ENCODE results near the gene CHD5.

CHD5 gene

DNA sequence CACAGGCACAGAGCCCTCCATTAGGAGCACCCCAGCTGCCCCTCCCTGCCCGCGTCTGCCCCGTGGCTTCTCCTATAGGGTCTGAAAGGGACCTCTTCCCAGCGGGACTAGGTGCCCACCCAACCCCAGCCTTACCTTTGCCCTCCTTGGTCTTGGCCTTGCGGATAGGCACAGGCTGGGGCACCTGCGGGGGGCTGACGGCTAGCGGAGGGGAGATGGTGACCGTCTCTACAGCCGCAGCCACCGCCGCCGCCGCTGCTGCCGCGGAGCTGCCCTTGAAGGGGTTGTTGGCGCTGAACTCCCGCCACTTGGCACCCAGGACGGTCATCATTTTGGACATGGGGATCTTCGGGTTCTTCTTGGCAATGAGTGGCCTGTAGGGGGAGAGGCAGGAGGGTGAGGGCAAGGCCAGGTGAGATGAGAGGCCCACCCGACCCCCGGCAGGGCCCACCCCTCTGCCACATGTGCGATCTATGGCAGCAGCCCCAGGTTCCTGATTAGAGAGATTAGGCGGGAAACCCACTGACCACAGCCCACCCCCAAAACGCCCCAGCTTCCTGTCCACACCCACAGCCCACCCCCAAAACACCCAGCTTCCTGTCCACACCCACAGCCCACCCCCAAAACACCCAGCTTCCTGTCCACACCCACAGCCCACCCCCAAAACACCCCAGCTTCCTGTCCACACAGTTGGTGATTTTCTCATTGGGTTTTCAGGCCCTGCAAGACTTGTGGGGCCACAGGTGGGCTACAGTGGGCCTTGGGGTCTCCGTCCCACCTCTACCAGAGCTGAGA is 25.4 kb downstream of the CHD5 start:
- DNase-seq (ENCODE audit: low read depth in 2 of 2): no peak

GRCh38 chr1:6152882-6153281 is 27.2 kb downstream of the CHD5 start:
- DNase-seq (ENCODE audit: low read depth in 2 of 2): no peak

DNA sequence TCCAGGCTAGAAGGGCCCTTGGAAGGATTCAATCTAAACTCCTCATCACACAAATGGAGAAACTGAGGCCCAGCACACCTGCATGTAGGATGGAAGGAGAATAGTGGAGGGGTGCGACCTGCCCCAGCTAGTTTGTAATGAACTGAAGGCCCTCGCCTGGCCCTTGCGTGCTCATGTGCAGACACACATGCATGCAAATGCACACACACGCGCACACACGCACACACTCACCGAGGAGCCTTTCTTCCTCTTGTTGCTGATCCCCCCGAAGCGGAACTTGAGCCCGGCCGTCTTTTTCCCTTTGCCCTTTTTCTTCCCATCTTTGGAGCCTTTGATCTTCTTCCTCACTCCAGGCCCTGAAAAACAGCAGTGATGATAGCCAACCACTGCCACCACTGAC is 27.9 kb downstream of the CHD5 start:
- no peak for DNase-seq (ENCODE audit: low read depth in 2 of 2)

DNA sequence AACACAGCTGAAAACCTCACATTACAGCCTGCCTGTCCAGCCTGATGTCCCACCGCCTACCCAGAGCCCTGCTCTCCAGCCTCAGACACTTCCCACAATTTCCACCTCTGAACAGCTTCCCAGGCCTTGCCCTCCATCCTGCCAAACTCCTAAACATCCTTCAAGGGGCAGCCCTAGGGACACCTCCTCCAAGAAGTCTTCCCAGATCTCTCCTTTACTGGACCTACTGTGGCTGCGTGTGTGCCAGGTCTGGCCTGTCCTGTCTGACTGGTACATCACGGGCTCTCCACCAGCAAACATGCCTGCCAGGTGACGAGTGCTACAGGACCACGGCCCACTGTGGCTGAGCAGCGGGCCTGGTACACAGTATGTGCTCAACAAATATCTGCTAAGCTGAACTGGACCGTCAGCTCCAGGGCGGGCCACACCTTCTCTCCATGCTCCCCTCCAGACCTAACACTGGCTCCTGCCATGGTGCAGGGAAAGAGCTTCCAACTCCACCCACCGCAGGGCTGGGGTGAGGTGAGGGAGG is 28.8 kb downstream of the CHD5 start:
- no peak for DNase-seq (ENCODE audit: low read depth in 2 of 2)

DNA sequence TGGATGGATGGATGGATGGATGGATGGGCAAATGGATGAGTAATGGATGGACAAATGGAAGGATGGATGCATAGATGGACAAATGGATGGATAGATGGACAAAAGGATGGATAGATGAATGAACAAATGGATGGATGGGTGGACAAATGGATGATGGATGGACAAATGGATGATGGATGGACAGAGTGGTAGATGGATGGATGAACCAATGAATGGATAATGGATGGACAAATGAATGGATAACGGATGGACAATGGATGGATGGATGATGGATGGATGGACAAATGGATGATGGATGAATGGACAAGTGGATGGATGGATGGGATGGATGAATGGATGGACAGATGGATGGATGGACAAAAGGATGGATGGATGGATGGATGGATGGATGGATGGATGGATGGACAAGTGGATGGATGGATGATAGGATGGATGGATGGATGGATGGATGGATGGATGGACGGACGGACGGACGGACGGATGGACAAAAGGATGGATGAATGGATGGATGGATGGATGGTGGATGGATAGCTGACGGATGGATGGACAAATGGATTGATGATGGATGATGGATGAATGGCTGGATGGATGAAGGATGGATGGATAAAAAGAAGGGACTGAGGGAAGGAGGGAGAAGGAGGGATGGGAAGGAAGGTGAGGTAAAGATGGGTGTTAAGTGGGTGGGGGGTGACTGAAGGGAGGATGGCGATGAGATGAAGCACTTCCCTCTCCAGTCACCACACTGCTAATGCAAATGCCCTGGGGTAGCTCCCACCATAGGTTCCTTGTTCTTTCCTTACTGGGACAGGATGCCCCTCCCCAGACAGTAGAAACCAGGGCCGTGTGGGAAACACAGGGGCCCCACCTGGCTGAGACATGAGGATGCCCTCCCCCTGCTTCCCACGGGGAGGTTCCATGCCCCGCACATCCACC is 29.8 kb downstream of the CHD5 start:
- no peak for DNase-seq (ENCODE audit: low read depth in 2 of 2)

DNA sequence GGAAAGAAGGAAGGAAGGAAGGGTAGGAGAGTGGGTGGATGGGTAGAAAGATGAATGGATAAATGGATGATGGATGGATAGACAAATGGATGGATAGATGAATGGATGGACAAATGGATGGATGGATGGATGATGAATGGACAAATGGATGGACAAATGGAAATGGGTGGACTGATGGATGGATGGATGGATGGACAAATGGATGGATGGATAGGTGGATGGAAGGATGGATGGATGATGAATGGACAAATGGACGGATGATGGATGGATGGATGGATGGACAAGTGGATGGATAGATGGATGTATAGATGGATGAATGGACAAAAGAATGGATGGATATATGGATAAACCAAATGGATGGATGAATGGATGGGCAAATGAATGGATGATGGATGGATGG is 30.5 kb downstream of the CHD5 start:
- no peak for DNase-seq (ENCODE audit: low read depth in 2 of 2)

DNA sequence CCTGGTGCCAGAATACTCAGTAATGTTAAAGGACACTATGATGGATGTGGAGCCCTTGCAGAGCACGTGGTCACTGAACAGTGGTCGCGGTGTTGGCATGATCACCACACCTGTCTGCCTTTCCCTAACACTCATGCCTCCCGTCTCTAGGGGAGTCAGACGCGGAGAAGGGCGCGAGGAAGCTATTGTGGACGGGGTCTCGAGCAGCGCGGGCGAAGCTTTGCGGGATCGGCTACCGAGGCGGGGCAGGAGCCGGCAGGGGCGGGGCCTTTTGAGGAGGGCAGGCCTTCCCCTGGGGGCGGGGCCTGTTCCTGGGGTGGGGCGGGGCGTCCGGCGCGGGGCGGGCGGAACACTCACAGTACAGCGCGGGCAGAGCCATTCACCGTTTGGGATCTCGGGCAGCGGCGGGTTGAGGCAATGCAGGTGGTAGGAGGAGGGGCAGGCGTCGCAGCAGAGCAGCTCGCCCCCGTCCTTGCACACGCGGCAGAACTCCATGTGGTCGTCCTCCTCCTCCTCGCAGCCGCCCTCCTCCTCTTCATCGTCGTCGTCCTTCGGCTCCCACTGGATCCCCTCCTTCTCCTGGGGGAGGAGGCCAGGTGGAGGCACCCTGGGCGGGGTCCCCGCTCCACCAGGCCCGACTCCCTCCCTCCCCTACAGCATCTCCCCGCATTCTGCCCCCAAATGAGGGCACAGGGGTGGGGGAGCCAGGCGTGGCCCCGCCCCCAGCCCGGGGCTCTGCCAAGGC is 31.5 kb downstream of the CHD5 start:
- peak; percentile 30 to 34 for DNase-seq (ENCODE audit: low read depth in 2 of 2)

DNA sequence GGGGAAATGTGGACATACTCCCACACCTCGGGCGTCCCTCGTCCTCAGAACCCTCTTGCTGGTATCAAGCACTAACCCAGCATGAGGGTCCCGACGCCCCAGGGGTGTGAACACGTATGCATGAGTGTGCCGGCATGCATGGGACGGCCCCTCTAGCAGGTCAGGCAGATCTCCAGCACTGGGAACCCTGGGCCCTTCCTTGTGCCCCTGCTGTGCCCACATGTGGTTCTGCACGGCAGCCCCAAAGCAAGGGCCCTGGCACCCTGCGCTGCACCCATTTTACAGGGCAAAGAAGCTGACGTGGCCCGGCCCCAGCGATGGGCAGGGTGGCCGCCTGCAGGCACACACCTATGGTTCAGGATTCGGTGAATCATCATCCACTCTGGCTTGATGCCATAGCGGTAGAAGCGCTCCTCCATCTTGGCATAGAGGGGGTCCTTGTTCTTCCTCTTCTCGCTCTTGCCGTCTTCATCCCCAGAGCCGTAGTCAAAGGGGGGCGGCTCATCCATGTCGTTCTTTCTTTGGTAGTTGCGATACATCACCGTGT is 34.2 kb downstream of the CHD5 start:
- no peak for DNase-seq (ENCODE audit: low read depth in 2 of 2)

GRCh38 chr1:6145396-6145750 is 34.7 kb downstream of the CHD5 start:
- no peak for DNase-seq (ENCODE audit: low read depth in 2 of 2)

GRCh38 chr1:6144647-6145395 is 35.3 kb downstream of the CHD5 start:
- DNase-seq (ENCODE audit: low read depth in 2 of 2): no peak

DNA sequence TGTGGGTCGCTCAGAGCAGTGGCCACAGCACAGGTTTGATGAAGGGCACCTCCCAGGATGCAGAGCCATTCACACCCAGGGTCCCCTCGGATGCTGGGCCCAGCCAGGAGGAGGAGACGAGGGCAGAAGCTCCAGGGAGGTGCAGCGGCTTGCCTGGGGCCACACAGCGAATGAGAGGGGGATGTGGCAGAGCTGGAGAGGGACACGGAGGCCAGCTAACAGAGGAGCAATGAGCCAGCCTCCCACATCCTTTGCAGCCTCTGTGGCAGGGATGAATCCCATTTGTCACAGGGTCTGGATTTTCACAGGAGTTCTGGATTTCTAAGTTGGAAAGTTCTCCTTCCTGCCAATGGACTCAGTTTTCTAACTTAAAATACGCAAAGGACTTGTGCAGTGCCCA is 35.9 kb downstream of the CHD5 start:
- DNase-seq (ENCODE audit: low read depth in 2 of 2): no peak

GRCh38 chr1:6143395-6143794 is 36.7 kb downstream of the CHD5 start:
- DNase-seq (ENCODE audit: low read depth in 2 of 2): no peak

DNA sequence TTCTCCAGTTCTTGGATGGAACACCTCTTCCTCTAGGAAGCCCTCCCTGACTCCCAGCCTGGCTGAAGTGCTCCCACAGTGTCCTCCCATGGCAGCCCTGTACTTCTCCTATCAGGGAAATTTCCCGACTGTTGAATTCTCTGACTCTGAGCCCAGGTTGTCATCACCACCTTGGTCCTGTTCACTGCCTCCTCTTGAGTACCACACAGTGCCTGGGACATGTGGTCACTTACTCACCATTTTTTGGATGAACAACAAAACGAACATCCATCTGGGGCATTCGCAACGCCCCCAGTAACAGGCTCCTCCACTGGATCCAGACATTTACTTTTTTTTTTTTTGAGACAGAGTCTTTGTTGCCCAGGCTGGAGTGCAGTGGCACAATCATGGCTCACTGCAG is 37.4 kb downstream of the CHD5 start:
- no peak for DNase-seq (ENCODE audit: low read depth in 2 of 2)

DNA sequence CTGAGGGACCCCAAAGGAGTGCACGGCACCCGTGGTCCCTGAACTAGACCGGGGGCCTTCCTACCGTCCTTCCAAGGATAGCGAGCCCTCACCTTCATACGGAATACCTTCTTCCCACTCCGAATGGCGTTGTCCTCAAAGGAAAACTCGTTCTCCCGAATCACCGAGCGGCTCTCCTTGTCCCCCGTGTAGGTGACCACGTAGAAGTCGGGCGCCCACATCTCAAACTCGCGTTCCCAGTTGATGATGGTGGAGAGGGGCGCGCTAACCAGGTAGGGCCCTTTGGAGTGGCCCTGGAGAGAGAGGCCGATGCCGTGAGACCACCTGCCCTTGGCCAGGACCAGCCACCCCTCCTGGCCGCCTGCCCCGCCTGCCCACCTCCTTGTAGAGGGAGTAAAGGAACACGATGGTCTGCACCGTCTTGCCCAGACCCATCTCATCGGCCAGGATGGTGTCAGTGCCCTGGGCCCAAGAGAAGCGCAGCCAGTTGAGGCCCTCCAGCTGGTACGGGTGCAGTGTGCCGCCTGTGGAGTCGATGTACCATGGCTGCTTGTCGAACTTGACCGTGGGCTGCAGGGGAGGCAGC is 38.0 kb downstream of the CHD5 start:
- DNase-seq (ENCODE audit: low read depth in 2 of 2): no peak

GRCh38 chr1:6141592-6141991 is 38.5 kb downstream of the CHD5 start:
- DNase-seq (ENCODE audit: low read depth in 2 of 2): no peak

DNA sequence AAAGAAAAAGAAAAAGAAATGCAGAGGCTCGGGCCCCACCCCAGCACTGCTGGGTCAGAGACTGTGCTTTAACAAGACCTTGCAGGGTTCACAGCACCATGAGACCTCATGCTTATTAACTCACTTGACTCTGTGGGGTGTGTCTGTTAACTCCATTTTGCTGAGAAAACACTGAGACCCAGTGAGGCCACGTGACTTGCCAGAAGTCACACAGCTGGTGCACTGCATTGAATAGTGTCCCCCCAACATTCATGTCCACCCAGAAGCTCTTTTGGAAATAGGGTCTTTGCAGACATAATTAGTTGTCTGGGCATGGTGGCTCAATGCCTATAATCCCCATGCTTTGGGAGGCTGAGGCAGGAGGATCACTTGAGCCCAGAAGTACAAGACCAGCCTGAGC is 39.7 kb downstream of the CHD5 start:
- DNase-seq (ENCODE audit: low read depth in 2 of 2): no peak

- DNase-seq (ENCODE audit: low read depth in 2 of 2): no peak
These were observed 42.4 kb downstream of the CHD5 start for GRCh38 chr1:6137758-6138157.

- DNase-seq (ENCODE audit: low read depth in 2 of 2): no peak
These were observed 43.5 kb downstream of the CHD5 start for GRCh38 chr1:6136516-6137220.

DNA sequence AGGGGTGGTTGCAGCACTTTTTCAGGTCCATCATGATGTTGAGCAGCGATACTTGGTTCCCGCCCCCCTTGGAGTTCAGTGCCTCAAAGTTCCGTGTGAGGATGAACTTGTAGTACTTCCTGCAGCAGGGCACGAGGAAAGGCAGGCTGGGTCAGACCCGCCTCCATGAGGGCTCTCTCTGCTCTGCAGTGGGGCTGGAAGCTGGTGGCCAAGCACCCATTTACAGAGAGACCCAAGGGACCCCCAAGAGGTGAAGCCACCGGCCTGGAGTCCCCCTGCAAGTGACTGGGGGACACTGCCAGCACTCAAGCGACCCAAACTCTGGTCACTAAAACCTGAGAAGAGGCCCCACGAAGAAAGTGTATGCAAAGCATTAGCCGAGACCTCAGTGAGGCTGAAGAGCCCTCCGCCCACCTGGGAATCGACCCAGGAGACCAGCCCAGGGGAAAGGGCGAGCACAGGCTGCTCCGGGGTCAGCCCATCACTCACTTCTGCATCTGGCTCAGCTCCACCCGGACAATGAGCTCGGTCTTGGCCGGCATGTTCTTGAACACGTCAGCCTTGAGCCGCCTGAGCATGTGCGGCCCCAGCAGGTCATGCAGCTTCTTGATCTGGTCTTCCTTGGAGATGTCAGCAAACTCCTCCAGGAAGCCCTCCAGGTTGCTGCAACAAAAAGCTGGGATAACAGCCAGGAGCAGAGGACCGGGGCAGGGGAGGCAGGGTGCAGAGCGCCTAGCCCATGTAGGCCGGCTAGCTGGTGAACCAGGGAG is 45.2 kb downstream of the CHD5 start:
- DNase-seq (ENCODE audit: low read depth in 2 of 2): no peak
